Trophoblast cell (in vitro differentiated cells and primary cell): ENCODE measurements around the gene GGT6.
"Not testable (repeated sequence)": the region's sequence is repeated elsewhere in the genome, so short reads cannot be mapped to it uniquely, and the experiment has no call there.

Experiments used
- DNase-seq, 2 donors: peaks; one replicate each; pipeline ENCODE4 v3.0.0-alpha.2; 2016
- H2AFZ ChIP-seq: 2 replicates; pipeline ENCODE4 v1.6.1; 2013; ENCODE audit warnings: low read length, moderate library complexity, mild to moderate bottlenecking; ENCODE audit not compliant: insufficient read depth, poor library complexity
- H2AK5ac ChIP-seq: 2 replicates; pipeline ENCODE4 v1.6.1; 2013; ENCODE audit warnings: mild to moderate bottlenecking, low read length
- H2BK120ac ChIP-seq: 2 replicates; pipeline ENCODE4 v1.6.1; 2013; ENCODE audit warnings: low read length, mild to moderate bottlenecking, moderate library complexity; ENCODE audit not compliant: insufficient read depth, poor library complexity
- H2BK12ac ChIP-seq: 2 replicates; pipeline ENCODE4 v1.6.1; 2013; ENCODE audit warnings: mild to moderate bottlenecking, low read length, moderate library complexity
- H2BK5ac ChIP-seq: 2 replicates; pipeline ENCODE4 v1.6.1; 2013; ENCODE audit warnings: low read length, low read depth, moderate library complexity, mild to moderate bottlenecking; ENCODE audit not compliant: poor library complexity
- H3K14ac ChIP-seq: 2 replicates; pipeline ENCODE4 v1.6.1; 2013; ENCODE audit warnings: mild to moderate bottlenecking, low read length
- H3K18ac ChIP-seq: 2 replicates; pipeline ENCODE4 v1.6.1; 2013; ENCODE audit warnings: mild to moderate bottlenecking, low read length
- H3K23ac ChIP-seq: 2 replicates; pipeline ENCODE4 v1.6.1; 2013; ENCODE audit warnings: low read length
- H3K27ac ChIP-seq: 2 replicates; pipeline ENCODE4 v1.5.1; 2013; ENCODE audit warnings: low read depth, mild to moderate bottlenecking, inconsistent platforms, low read length, moderate library complexity
- H3K27me3 ChIP-seq: 2 replicates; pipeline ENCODE4 v1.6.1; 2013; ENCODE audit warnings: inconsistent platforms, mild to moderate bottlenecking, low read length, moderate library complexity; ENCODE audit not compliant: insufficient read depth
- H3K36me3 ChIP-seq, 2 experiments: 1 replicate in 1 of 2; 2 replicates in 1 of 2; pipeline ENCODE4 v1.6.1; 2013; ENCODE audit warnings: low read length in 2 of 2, mild to moderate bottlenecking in 2 of 2, moderate library complexity in 1 of 2; ENCODE audit not compliant: insufficient read depth in 2 of 2, control insufficient read depth in 1 of 2
- H3K4ac ChIP-seq: 2 replicates; pipeline ENCODE4 v1.6.1; 2013; ENCODE audit warnings: low read depth, mild to moderate bottlenecking, low read length, moderate library complexity
- H3K4me1 ChIP-seq, 2 experiments: 1 replicate in 1 of 2; 2 replicates in 1 of 2; pipeline ENCODE4 v1.6.1; 2013; ENCODE audit warnings: low read length in 2 of 2, mild to moderate bottlenecking in 2 of 2, moderate library complexity in 1 of 2; ENCODE audit not compliant: insufficient read depth in 2 of 2, control insufficient read depth in 1 of 2
- H3K4me2 ChIP-seq: 2 replicates; pipeline ENCODE4 v1.6.1; 2013; ENCODE audit warnings: inconsistent platforms, mild to moderate bottlenecking, low read length, moderate library complexity
- H3K4me3 ChIP-seq: 2 replicates; pipeline ENCODE4 v1.5.1; 2013; ENCODE audit warnings: mild to moderate bottlenecking, low read depth, low read length, inconsistent platforms
- H3K79me1 ChIP-seq: one replicate; pipeline ENCODE4 v1.6.1; 2013; ENCODE audit warnings: low read length
- H3K79me2 ChIP-seq: 2 replicates; pipeline ENCODE4 v1.6.1; 2013; ENCODE audit warnings: low read length, mild to moderate bottlenecking; ENCODE audit not compliant: control insufficient read depth, insufficient read depth, poor library complexity
- H3K9ac ChIP-seq: 2 replicates; pipeline ENCODE4 v1.6.1; 2013; ENCODE audit warnings: mild to moderate bottlenecking, low read length
- H3K9me3 ChIP-seq: 2 replicates; pipeline ENCODE4 v1.6.1; 2013; ENCODE audit warnings: low read depth, mild to moderate bottlenecking, control low read depth, inconsistent platforms, low read length; ENCODE audit not compliant: insufficient read depth
- H4K12ac ChIP-seq: 2 replicates; pipeline ENCODE4 v1.6.1; 2013; ENCODE audit warnings: low read depth, mild to moderate bottlenecking, low read length, moderate library complexity
- H4K8ac ChIP-seq: 2 replicates; pipeline ENCODE4 v1.6.1; 2013; ENCODE audit warnings: low read depth, mild to moderate bottlenecking, low read length, moderate library complexity
- H4K91ac ChIP-seq: one replicate; pipeline ENCODE4 v1.6.1; 2013; ENCODE audit warnings: low read depth, mild to moderate bottlenecking, low read length, moderate library complexity
- WGBS: extraction: QIAGEN DNeasy Blood & Tissue Kit; methylation state at CpG from one replicate; pipeline ENCODE4 v1.1.7; 2013; ENCODE audit warnings: missing lambda C conversion rate; ENCODE audit not compliant: insufficient read length, insufficient coverage; ENCODE audit errors: extremely low coverage; 5-methylcytosine and 5-hydroxymethylcytosine counted together

GGT6 gene

DNA sequence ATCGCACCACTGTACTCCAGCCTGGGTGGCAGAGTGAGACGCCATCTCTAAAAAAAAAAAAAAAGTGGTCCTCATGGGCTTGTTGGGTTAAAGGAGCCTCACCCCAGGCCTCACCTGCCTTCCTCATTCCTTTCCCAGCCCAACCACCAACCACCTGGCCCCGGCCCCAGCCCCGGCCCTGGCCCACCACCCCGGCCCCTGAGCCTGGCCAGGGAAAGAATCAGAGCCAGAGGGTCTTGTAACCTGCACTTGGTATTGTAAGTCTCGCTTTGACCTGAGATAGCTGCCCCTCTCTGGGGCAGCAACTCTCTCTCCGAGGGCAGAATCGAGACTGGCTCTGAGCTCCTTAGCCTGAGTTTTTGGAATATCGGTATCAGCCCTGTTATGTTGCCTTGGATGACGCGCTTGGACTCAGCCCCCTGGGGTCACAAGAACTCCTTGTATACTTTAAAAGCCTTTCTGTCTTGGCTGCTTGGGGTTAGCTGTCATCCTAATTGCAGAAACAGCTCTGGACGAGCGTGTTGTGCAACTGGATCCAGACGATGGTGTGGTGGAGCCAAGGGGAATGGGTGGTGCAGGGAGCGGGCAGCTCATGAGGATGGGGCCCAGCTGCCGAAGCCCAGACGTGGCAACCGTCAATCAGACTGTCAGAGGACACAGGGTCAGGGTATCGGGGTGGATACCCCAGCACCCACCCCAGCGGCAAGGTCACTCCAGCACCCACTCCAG lies 38.6 kb upstream of the GGT6 start:
- peak in 1 of 2 donors; percentile 8 for DNase-seq
- peak overlapping the region; percentile 81 for H2AK5ac ChIP-seq
- peak overlapping the region; percentile 98 for H2BK120ac ChIP-seq
- no peaks in the 10 kb centered on the region for H3K27me3 ChIP-seq
- peak overlapping the region; percentile 93 for H3K27ac ChIP-seq
- no peak overlapping the region for H3K4me3 ChIP-seq
- peak overlapping the region; percentile 98 for H4K91ac ChIP-seq
- peaks cover 43% of the 10 kb centered on the region in 2 experiments for H3K36me3 ChIP-seq
- H2BK5ac ChIP-seq = peak overlapping the region; percentile 86
- peaks cover 32% of the 10 kb centered on the region for H3K79me1 ChIP-seq
- peak overlapping the region; percentile 81 for H3K14ac ChIP-seq
- H3K79me2 ChIP-seq = peaks cover 6% of the 10 kb centered on the region
- H2BK12ac ChIP-seq = peak overlapping the region; percentile 66
- H3K9me3 ChIP-seq = no peaks in the 10 kb centered on the region
- peaks cover 48 to 51% of the 10 kb centered on the region in 2 experiments for H3K4me1 ChIP-seq
- H3K18ac ChIP-seq = peak overlapping the region; percentile 79
- H3K23ac ChIP-seq = no peak overlapping the region
- H4K12ac ChIP-seq = peak overlapping the region; percentile 15
- H3K9ac ChIP-seq = no peak overlapping the region
- peak overlapping the region; percentile 28 for H3K4me2 ChIP-seq
- H3K4ac ChIP-seq = peak overlapping the region; percentile 72
- H2AFZ ChIP-seq = peak overlapping the region; percentile 48
- WGBS = no CpG with 5 or more reads among the region's 20 CpGs
- peak overlapping the region; percentile 67 for H4K8ac ChIP-seq

DNA sequence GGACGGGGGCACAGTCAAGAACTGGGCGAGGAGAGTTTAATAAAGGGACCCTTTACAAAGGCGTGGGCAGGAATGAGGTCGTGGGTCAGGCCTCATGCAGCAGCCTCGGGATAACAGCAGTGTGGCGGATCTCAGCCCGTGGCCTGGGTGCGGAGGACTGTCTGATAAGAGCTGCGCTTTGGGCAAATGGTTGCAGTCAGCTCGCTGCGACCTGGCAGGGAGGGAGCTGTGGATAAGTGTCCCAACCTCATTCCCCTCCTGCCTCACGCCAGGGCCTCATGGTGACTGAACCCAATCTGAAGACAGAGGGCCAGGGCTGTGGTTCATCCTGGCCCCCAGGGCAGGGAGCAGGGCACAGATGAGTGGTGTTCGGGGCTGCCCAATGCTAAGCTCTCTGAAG lies 37.6 kb upstream of the GGT6 start:
- H3K27ac ChIP-seq = peak overlapping the region; percentile 93
- WGBS = no CpG with 5 or more reads among the region's 13 CpGs
- H3K4me1 ChIP-seq = peaks cover 53 to 57% of the 10 kb centered on the region in 2 experiments
- H2AFZ ChIP-seq = no peak overlapping the region
- no peak for DNase-seq
- no peak overlapping the region for H3K4me2 ChIP-seq
- peak overlapping the region; percentile 11 for H2AK5ac ChIP-seq
- H4K91ac ChIP-seq = peak overlapping the region; percentile 53
- peak overlapping the region; percentile 20 for H2BK12ac ChIP-seq
- peaks cover 7% of the 10 kb centered on the region for H3K79me2 ChIP-seq
- H3K14ac ChIP-seq = peak overlapping the region; percentile 12
- no peak overlapping the region for H4K12ac ChIP-seq
- peak overlapping the region; percentile 1 for H2BK5ac ChIP-seq
- H3K4me3 ChIP-seq = no peak overlapping the region
- no peak overlapping the region for H3K9ac ChIP-seq
- H2BK120ac ChIP-seq = peak overlapping the region; percentile 9
- peaks cover 45 to 46% of the 10 kb centered on the region in 2 experiments for H3K36me3 ChIP-seq
- no peaks in the 10 kb centered on the region for H3K9me3 ChIP-seq
- peaks cover 32% of the 10 kb centered on the region for H3K79me1 ChIP-seq
- H3K4ac ChIP-seq = no peak overlapping the region
- no peak overlapping the region for H3K23ac ChIP-seq
- H3K27me3 ChIP-seq = no peaks in the 10 kb centered on the region
- peak overlapping the region; percentile 6 for H3K18ac ChIP-seq
- peak overlapping the region; percentile 5 for H4K8ac ChIP-seq

DNA sequence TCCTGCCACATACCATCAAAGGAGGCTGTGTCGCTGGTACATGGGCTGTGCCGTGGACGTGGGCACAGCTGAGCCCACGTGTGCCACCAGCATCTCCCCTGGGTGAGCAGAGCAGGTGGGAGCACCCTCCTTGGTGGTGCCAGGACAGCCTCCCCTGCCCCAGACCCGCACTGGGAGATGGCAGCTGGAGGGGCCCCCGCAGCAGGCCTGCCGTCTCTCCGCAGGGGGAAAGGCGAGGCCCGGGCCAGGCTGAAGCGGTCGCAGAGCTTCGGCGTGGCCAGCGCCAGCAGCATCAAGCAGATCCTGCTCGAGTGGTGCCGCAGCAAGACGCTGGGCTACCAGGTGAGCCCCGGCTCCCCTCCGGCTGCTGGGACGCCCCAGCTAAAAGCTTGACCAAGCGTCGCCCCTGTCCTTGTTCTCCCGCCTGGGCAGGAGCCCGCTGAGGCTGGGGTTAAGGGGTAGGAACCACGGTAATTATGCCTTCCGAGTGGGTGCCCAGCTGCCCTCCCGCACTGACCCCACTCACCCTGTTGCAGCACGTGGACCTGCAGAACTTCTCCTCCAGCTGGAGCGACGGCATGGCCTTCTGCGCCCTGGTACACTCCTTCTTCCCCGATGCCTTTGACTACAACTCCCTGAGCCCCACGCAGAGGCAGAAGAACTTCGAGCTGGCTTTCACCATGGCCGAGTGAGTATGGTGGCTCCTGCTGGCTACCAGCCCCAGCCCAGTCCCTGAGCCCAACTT lies 36.4 kb upstream of the GGT6 start:
- Histone ChIP-seq H3K9ac (no peak overlapping the region), H3K23ac (no peak overlapping the region), H3K14ac (peak overlapping the region; percentile 0), H2BK5ac (peak overlapping the region; percentile 5), H3K4ac (no peak overlapping the region), H4K8ac (peak overlapping the region; percentile 27), H2BK120ac (no peak overlapping the region), H2BK12ac (peak overlapping the region; percentile 48), H3K4me1 (peaks cover 60 to 61% of the 10 kb centered on the region in 2 experiments), H4K91ac (peak overlapping the region; percentile 1), H2AFZ (no peak overlapping the region), H3K9me3 (no peaks in the 10 kb centered on the region), H3K18ac (peak overlapping the region; percentile 44), H3K27me3 (no peaks in the 10 kb centered on the region), H3K27ac (peak overlapping the region; percentile 3), H3K4me2 (no peak overlapping the region), H2AK5ac (peak overlapping the region; percentile 28), H3K4me3 (no peak overlapping the region), H4K12ac (no peak overlapping the region), H3K36me3 (peaks cover 43 to 47% of the 10 kb centered on the region in 2 experiments), H3K79me1 (peaks cover 32% of the 10 kb centered on the region), H3K79me2 (peaks cover 12% of the 10 kb centered on the region)
- WGBS = no CpG with 5 or more reads among the region's 36 CpGs
- DNase-seq = no peak

DNA sequence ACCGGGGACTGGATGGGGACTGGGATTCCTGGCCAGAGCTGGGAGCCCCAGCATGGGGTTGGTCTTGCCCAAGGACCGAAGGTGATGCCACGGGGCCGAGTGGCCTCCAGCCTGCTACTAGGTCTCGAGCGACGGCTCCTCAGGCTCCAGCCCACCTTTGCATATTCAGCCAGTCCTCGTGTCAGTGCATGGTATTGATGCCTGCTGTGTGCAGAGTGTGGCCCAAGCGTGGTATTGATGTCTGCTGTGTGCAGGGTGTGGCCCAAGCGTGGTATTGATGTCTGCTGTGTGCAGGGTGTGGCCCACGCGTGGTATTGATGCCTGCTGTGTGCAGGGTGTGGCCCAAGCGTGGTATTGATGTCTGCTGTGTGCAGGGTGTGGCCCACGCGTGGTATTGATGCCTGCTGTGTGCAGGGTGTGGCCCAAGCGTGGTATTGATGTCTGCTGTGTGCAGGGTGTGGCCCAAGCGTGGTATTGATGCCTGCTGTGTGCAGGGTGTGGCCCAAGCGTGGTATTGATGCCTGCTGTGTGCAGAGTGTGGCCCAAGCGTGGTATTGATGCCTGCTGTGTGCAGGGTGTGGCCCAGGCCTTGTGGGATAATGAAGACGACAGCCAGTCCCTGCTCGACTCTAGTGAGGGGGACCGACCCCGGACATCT lies 35.4 kb upstream of the GGT6 start:
- H3K9ac ChIP-seq, H3K27me3 ChIP-seq, H3K14ac ChIP-seq, H3K9me3 ChIP-seq, H2BK120ac ChIP-seq, H3K4me3 ChIP-seq, H4K8ac ChIP-seq, H3K23ac ChIP-seq, H3K27ac ChIP-seq, H2BK5ac ChIP-seq, H2BK12ac ChIP-seq, H2AFZ ChIP-seq, DNase-seq, H3K4me2 ChIP-seq, H4K12ac ChIP-seq: not testable (repeated sequence)
- peak overlapping the region; percentile 51 for H2AK5ac ChIP-seq
- H3K4ac ChIP-seq = peak overlapping the region; percentile 57
- peak overlapping the region; percentile 76 for H4K91ac ChIP-seq
- H3K18ac ChIP-seq = peak overlapping the region; percentile 84
- no CpG with 5 or more reads among the region's 23 CpGs for WGBS
- peaks cover 64 to 67% of the 10 kb centered on the region in 2 experiments for H3K4me1 ChIP-seq
- H3K79me2 ChIP-seq = peaks cover 20% of the 10 kb centered on the region
- H3K36me3 ChIP-seq = peaks cover 47 to 52% of the 10 kb centered on the region in 2 experiments
- peaks cover 38% of the 10 kb centered on the region for H3K79me1 ChIP-seq
